ENCODE measurements around the gene ZNF200. TPM values are rescaled to one million over a fixed set of nuclear protein-coding genes. Genes with fewer than 3 reads are reported as not detected.

The ZNF200 gene
- total and polyA plus RNA-seq, 3 experiments from 2014 or later, result 11.2 to 14.6 (median 13.0) TPM

DNA sequence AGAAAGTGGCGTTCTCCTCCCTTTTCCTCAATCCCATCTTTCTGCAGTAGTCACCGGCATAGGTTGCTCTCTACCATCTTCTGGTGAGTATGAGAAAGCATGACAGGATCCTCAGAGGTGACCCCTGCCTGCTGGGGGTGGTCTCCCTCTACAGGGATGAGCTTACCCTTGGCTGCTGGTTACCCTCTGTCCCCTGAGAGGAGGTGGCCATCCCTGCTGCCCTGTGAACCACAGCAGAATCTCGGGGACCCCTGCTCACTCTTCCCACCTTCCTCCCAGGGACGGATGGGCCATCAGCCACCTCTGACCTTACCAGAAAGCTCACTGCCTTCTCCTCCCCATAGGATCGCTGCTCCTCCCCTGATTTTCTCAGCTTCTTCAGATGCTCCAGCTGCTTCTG, 13.6 kb upstream of the ZNF200 start:
- no peaks in the 10 kb centered on the region for H3K9me3 Mint-ChIP-seq
- Histone ChIP-seq H3K27me3 (ENCODE audit: insufficient read depth, low read length, poor library complexity, severe bottlenecking) (no peaks in the 10 kb centered on the region), H3K4me3 (ENCODE audit: low read length) (no peak overlapping the region), H3K4me1 (ENCODE audit: insufficient read depth, low read length) (no peaks in the 10 kb centered on the region), H3K9me3 (ENCODE audit: low read length) (no peaks in the 10 kb centered on the region), H3K27ac (ENCODE audit: low read depth, low read length) (no peak overlapping the region), H3K36me3 (ENCODE audit: insufficient read depth, low read length) (no peaks in the 10 kb centered on the region)
- POLR2A ChIA-PET, result no interaction called here
- no peak overlapping the region for H3K27ac Mint-ChIP-seq
- peaks cover 0 to 4% (median 0%) of the 10 kb centered on the region in 3 donors for H3K36me3 Mint-ChIP-seq
- H3K27me3 Mint-ChIP-seq, result peaks cover 19 to 28% of the 10 kb centered on the region in 2 donors
- H3K4me1 Mint-ChIP-seq, result no peaks in the 10 kb centered on the region
- no peak for DNase-seq
- H3K4me3 Mint-ChIP-seq, result no peak overlapping the region
- CTCF ChIA-PET, result no interaction called here

DNA sequence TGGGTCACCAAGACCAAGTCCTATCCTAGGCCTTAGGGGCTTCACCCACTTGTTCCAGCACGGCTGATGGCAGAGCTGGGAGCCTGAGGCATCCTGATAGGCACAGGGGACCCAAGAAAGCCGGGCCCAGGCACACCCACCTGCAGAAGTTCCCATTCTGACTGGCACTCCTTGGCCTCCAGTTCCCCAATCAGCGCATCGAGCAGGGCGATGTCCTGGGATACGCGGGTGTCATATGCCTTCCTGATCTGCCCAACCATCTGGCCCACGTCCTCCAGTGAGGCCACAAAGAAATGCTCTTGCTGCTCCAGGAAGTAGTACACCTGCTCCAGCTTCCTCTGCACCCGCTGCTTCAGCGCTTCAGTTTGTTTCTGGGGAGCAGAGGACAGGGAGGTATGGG, 11.9 kb upstream of the ZNF200 start:
- Mint-ChIP-seq H3K27ac (no peak overlapping the region), H3K9me3 (no peaks in the 10 kb centered on the region), H3K4me3 (no peak overlapping the region), H3K36me3 (peaks cover 0 to 7% (median 0%) of the 10 kb centered on the region in 3 donors), H3K27me3 (peaks cover 18 to 36% of the 10 kb centered on the region in 2 donors), H3K4me1 (no peaks in the 10 kb centered on the region)
- CTCF ChIA-PET, result no interaction called here
- Histone ChIP-seq H3K27ac (ENCODE audit: low read depth, low read length) (no peak overlapping the region), H3K27me3 (ENCODE audit: insufficient read depth, low read length, poor library complexity, severe bottlenecking) (no peaks in the 10 kb centered on the region), H3K4me1 (ENCODE audit: insufficient read depth, low read length) (no peaks in the 10 kb centered on the region), H3K36me3 (ENCODE audit: insufficient read depth, low read length) (no peaks in the 10 kb centered on the region), H3K9me3 (ENCODE audit: low read length) (no peaks in the 10 kb centered on the region), H3K4me3 (ENCODE audit: low read length) (no peak overlapping the region)
- POLR2A ChIA-PET, result interaction anchor here (0.6 kb wide), 1 partner anchor 13 kb away, joined by 3 read pairs; no protein-coding TSS in a partner anchor
- no peak for DNase-seq

DNA sequence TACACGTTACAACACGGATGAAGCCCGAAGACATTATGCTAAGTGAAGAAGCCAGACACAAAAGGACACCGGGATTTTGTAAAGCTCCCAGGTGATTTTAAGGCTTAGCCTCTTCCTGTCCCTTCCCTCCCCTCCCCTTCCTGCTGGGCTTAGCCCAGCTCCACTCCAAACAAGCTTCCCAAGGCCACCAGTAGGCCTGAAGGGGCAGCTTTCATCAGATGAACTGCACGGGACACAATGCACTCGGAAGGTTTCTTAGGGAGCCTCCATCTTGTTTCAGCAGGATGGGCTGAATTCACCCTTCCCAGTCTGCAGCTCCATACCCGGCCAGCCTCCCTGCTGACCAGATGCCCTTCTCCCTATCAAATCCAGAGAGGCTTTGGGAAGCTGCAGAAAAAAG, 11.0 kb upstream of the ZNF200 start:
- H3K27me3 Mint-ChIP-seq, result peaks cover 18 to 37% of the 10 kb centered on the region in 2 donors
- no peaks in the 10 kb centered on the region for H3K4me1 ChIP-seq (ENCODE audit: insufficient read depth, low read length)
- DNase-seq, result no peak
- no peaks in the 10 kb centered on the region for H3K36me3 ChIP-seq (ENCODE audit: insufficient read depth, low read length)
- no peak overlapping the region for H3K27ac Mint-ChIP-seq
- no peak overlapping the region for H3K4me3 ChIP-seq (ENCODE audit: low read length)
- POLR2A ChIA-PET, result no interaction called here
- H3K4me1 Mint-ChIP-seq, result no peaks in the 10 kb centered on the region
- H3K27me3 ChIP-seq (ENCODE audit: insufficient read depth, low read length, poor library complexity, severe bottlenecking), result no peaks in the 10 kb centered on the region
- no peaks in the 10 kb centered on the region for H3K9me3 Mint-ChIP-seq
- CTCF ChIA-PET, result no interaction called here
- no peaks in the 10 kb centered on the region for H3K9me3 ChIP-seq (ENCODE audit: low read length)
- peaks cover 0 to 5% (median 0%) of the 10 kb centered on the region in 3 donors for H3K36me3 Mint-ChIP-seq
- H3K4me3 Mint-ChIP-seq, result no peak overlapping the region
- H3K27ac ChIP-seq (ENCODE audit: low read depth, low read length), result no peak overlapping the region

DNA sequence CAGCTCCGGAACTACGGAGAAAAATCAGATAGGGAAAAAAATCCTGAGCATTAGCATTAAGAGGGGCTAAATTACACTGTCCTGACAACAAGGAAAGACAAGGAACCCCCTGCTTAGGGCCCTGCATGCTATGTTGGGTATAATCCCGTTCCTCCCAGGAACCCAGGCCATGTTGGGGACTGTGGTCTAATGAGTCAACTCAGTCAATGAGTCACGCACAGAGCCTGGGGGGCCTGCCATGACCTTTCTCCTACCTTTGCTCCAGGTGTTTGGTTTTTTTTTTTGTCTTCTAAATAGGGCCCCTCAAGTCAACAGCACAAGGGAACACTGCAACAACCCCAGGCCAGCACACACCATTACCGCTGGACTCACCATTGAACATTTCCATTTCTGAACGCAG, 8.9 kb upstream of the ZNF200 start:
- Histone ChIP-seq H3K27me3 (ENCODE audit: insufficient read depth, low read length, poor library complexity, severe bottlenecking) (no peaks in the 10 kb centered on the region), H3K4me1 (ENCODE audit: insufficient read depth, low read length) (no peaks in the 10 kb centered on the region), H3K36me3 (ENCODE audit: insufficient read depth, low read length) (no peaks in the 10 kb centered on the region), H3K4me3 (ENCODE audit: low read length) (no peak overlapping the region), H3K9me3 (ENCODE audit: low read length) (no peaks in the 10 kb centered on the region), H3K27ac (ENCODE audit: low read depth, low read length) (no peak overlapping the region)
- Mint-ChIP-seq H3K27me3 (peaks cover 16 to 44% of the 10 kb centered on the region in 2 donors), H3K4me3 (no peak overlapping the region), H3K4me1 (no peaks in the 10 kb centered on the region), H3K36me3 (peaks cover 0 to 3% (median 0%) of the 10 kb centered on the region in 3 donors), H3K9me3 (no peaks in the 10 kb centered on the region), H3K27ac (no peak overlapping the region)
- no peak for DNase-seq
- ChIA-PET CTCF (interaction anchor here (1.5 kb wide), 1 partner anchor 69 kb away, joined by 3 read pairs; no protein-coding TSS in a partner anchor), POLR2A (no interaction called here)

DNA sequence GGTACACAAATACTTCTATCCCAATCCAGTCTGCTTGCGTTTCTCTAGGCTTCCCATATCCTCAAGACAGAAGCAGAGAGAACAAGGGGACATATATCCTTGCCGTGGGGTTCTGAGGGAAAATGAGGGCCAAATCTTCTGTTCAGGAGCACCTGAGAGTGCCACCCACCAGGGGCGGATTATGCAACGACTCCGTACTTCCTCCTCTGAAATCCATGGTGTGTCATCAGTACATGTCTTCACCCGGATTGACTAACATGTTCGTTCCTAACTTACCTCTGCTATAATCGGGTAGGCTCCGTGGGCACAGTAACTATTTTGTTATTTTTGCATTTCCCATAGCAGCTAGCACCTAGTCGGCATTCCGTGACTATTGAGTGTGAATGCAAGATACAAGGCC, 7.8 kb upstream of the ZNF200 start:
- no peaks in the 10 kb centered on the region for H3K4me1 ChIP-seq (ENCODE audit: insufficient read depth, low read length)
- H3K36me3 Mint-ChIP-seq, result peaks cover 0 to 3% (median 0%) of the 10 kb centered on the region in 3 donors
- H3K4me3 ChIP-seq (ENCODE audit: low read length), result no peak overlapping the region
- ChIA-PET CTCF (interaction anchor here (1.5 kb wide), 1 partner anchor 68 kb away, joined by 3 read pairs; no protein-coding TSS in a partner anchor), POLR2A (interaction anchor here (0.6 kb wide), 1 partner anchor 12 kb away, joined by 3 read pairs; no protein-coding TSS in a partner anchor)
- H3K27me3 Mint-ChIP-seq, result peaks cover 14 to 44% of the 10 kb centered on the region in 2 donors
- no peaks in the 10 kb centered on the region for H3K4me1 Mint-ChIP-seq
- H3K27ac Mint-ChIP-seq, result no peak overlapping the region
- H3K27ac ChIP-seq (ENCODE audit: low read depth, low read length), result no peak overlapping the region
- no peaks in the 10 kb centered on the region for H3K9me3 ChIP-seq (ENCODE audit: low read length)
- no peak overlapping the region for H3K4me3 Mint-ChIP-seq
- no peaks in the 10 kb centered on the region for H3K27me3 ChIP-seq (ENCODE audit: insufficient read depth, low read length, poor library complexity, severe bottlenecking)
- no peak for DNase-seq
- no peaks in the 10 kb centered on the region for H3K36me3 ChIP-seq (ENCODE audit: insufficient read depth, low read length)
- no peaks in the 10 kb centered on the region for H3K9me3 Mint-ChIP-seq

DNA sequence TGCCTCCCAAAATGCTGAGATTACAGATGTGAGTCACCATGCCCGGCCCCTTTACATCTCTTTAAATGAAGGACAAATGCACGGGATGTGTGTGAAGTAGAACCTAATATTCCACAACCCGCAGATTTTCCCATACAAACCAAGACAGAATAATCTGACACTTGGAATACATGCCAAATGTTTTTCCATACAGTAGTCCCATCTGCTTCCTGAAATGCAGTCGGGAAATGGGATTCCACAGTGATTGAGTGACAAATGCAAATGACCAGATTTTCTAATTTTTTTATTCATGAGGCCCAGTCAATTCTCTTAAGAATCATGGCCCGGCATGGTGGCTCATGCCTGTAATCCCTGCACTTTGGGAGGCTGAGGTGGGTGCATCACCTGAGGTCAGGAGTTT, 6.8 kb upstream of the ZNF200 start:
- Histone ChIP-seq H3K4me1 (ENCODE audit: insufficient read depth, low read length) (no peaks in the 10 kb centered on the region), H3K27me3 (ENCODE audit: insufficient read depth, low read length, poor library complexity, severe bottlenecking) (no peaks in the 10 kb centered on the region), H3K4me3 (ENCODE audit: low read length) (no peak overlapping the region), H3K9me3 (ENCODE audit: low read length) (no peaks in the 10 kb centered on the region), H3K27ac (ENCODE audit: low read depth, low read length) (no peak overlapping the region), H3K36me3 (ENCODE audit: insufficient read depth, low read length) (no peaks in the 10 kb centered on the region)
- H3K4me3 Mint-ChIP-seq, result no peak overlapping the region
- no peaks in the 10 kb centered on the region for H3K9me3 Mint-ChIP-seq
- no peak for DNase-seq
- H3K4me1 Mint-ChIP-seq, result peaks cover 0 to 2% (median under 1%) of the 10 kb centered on the region in 3 donors
- ChIA-PET POLR2A (interaction anchor here (0.6 kb wide), 1 partner anchor 13 kb away, joined by 3 read pairs; no protein-coding TSS in a partner anchor), CTCF (no interaction called here)
- peaks cover 10 to 44% of the 10 kb centered on the region in 2 donors for H3K27me3 Mint-ChIP-seq
- H3K27ac Mint-ChIP-seq, result no peak overlapping the region
- peaks cover 0 to 3% (median 0%) of the 10 kb centered on the region in 3 donors for H3K36me3 Mint-ChIP-seq

DNA sequence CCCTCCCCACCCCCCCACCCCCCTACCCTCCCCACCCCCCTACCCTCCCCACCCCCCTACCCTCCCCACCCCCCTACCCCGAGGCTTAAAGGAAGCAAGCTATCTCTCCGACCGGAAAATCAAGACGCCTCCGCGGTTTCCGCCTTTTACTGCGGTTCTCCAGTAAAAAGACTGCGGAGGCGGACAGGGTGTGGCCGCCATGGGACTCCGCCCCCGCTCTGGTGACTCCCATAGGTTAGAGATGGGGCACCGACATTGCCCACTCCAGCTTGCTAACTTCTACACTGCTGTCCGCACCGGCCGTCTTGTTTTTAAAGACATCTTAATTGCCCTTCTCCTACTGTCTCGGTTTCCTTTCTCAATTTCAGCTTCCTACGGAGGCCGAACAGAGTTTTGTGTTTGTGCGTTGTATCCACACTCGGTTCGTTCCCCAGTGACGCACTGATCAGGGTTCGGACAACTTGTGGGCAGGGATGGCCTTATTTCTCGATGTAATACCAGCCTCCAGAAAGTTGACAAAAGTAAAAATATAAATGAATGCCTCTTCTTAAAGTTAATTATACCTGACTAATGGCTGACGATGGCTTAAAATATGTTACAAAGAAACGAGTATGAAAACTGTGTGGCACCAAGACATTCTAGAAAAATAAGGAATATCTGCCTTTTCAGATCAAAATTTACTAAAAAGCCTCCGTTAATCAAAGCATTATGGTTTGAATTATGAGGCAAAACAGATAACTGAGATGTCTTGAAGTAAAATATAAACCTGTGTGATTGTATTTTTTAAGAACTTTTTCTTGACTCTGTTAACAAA, 1.1 kb upstream of the ZNF200 start:
- peak; percentile 18 to 62 (median 33) for DNase-seq
- Mint-ChIP-seq H3K27ac (peak overlapping the region; percentile 12 to 95 (median 80)), H3K27me3 (peaks cover 0 to 8% of the 10 kb centered on the region in 2 donors), H3K4me1 (peaks cover 36 to 46% (median 36%) of the 10 kb centered on the region in 3 donors), H3K4me3 (peak overlapping the region; percentile 59 to 92 (median 80)), H3K9me3 (peaks cover 0 to 6% (median 2%) of the 10 kb centered on the region in 5 donors), H3K36me3 (peaks cover 21 to 37% (median 25%) of the 10 kb centered on the region in 3 donors)
- Histone ChIP-seq H3K27me3 (ENCODE audit: insufficient read depth, low read length, poor library complexity, severe bottlenecking) (no peaks in the 10 kb centered on the region), H3K36me3 (ENCODE audit: insufficient read depth, low read length) (peaks cover 18% of the 10 kb centered on the region), H3K4me1 (ENCODE audit: insufficient read depth, low read length) (peaks cover 21% of the 10 kb centered on the region), H3K9me3 (ENCODE audit: low read length) (no peaks in the 10 kb centered on the region), H3K27ac (ENCODE audit: low read depth, low read length) (no peak overlapping the region), H3K4me3 (ENCODE audit: low read length) (no peak overlapping the region)
- ChIA-PET CTCF (no interaction called here), POLR2A (interaction anchor here (0.6 to 1.6 kb wide), 5 partner anchors 16 to 86 kb away, joined by 4 to 5 read pairs (median 4); no protein-coding TSS in a partner anchor)

DNA sequence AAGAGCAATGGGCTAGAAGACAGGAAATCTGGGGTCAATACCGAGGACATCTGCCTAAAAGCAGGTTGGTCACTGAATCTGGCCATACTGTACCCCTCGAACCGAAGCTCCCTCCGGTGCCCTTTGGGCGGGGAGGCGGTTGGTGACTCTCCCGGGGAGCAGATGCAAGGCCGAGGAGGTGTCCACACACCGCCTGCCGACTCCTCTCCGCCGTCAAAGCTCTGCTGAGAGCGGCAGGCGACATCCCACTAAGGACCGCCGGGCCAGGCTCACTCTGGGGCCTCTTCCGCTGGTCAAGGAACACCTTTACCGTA, 458 bp downstream of the ZNF200 start:
- H3K9me3 ChIP-seq (ENCODE audit: low read length), result no peaks in the 10 kb centered on the region
- peaks cover 37 to 47% (median 42%) of the 10 kb centered on the region in 3 donors for H3K4me1 Mint-ChIP-seq
- H3K27ac Mint-ChIP-seq, result peak overlapping the region in 6 of 8 donors; percentile 84 to 97 (median 96)
- no peaks in the 10 kb centered on the region for H3K27me3 ChIP-seq (ENCODE audit: insufficient read depth, low read length, poor library complexity, severe bottlenecking)
- peaks cover 6 to 15% (median 13%) of the 10 kb centered on the region in 5 donors for H3K9me3 Mint-ChIP-seq
- peaks cover 21% of the 10 kb centered on the region for H3K4me1 ChIP-seq (ENCODE audit: insufficient read depth, low read length)
- H3K4me3 Mint-ChIP-seq, result peak overlapping the region; percentile 92 to 98 (median 95)
- H3K36me3 ChIP-seq (ENCODE audit: insufficient read depth, low read length), result peaks cover 31% of the 10 kb centered on the region
- H3K36me3 Mint-ChIP-seq, result peaks cover 33 to 49% (median 39%) of the 10 kb centered on the region in 3 donors
- H3K27ac ChIP-seq (ENCODE audit: low read depth, low read length), result peak overlapping the region; percentile 92
- no peaks in the 10 kb centered on the region for H3K27me3 Mint-ChIP-seq
- H3K4me3 ChIP-seq (ENCODE audit: low read length), result peak overlapping the region; percentile 99
- ChIA-PET POLR2A (interaction anchor here (0.6 to 1.6 kb wide), 10 partner anchors 13 to 1047 kb away, joined by 3 to 10 read pairs (median 4); no protein-coding TSS in a partner anchor), CTCF (interaction anchor here (1.1 kb wide), 1 partner anchor 19 kb away, joined by 4 read pairs; no protein-coding TSS in a partner anchor)
- DNase-seq, result no peak

Data from CD8-positive, alpha-beta memory T cell (primary cell).